HPDE6-E6E7 (cell line): ENCODE measurements around the gene CCDC183.
A peak's percentile ranks its signal among the peaks of the same experiment; 100 is the strongest.
"Not testable (repeated sequence)": the region's sequence is repeated elsewhere in the genome, so short reads cannot be mapped to it uniquely, and the experiment has no call there.

Experiments used
- DNase-seq: peaks from one replicate; pipeline ENCODE4 v3.0.0; 2011; ENCODE audit warnings: missing footprints; ENCODE audit errors: extremely low spot score

The CCDC183 gene

DNA sequence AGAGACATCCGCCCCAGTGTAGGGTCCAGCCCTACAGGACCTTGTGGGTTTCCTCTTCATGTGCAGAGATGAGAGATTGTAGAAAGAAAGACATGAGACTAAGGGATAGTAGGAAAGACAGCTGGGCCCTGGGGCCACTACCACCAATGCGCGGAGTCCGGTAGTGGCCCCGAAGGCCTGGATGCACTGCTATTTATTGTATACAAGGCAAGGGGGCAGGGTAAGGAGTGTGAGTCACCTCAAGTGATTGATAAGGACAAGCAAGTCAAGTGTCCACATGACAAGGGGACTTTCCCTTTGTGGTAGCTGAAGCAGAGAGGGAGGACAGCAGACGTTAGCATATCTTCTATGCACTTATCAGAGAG, 11.2 kb upstream of the CCDC183 start:
- no peak for DNase-seq

DNA sequence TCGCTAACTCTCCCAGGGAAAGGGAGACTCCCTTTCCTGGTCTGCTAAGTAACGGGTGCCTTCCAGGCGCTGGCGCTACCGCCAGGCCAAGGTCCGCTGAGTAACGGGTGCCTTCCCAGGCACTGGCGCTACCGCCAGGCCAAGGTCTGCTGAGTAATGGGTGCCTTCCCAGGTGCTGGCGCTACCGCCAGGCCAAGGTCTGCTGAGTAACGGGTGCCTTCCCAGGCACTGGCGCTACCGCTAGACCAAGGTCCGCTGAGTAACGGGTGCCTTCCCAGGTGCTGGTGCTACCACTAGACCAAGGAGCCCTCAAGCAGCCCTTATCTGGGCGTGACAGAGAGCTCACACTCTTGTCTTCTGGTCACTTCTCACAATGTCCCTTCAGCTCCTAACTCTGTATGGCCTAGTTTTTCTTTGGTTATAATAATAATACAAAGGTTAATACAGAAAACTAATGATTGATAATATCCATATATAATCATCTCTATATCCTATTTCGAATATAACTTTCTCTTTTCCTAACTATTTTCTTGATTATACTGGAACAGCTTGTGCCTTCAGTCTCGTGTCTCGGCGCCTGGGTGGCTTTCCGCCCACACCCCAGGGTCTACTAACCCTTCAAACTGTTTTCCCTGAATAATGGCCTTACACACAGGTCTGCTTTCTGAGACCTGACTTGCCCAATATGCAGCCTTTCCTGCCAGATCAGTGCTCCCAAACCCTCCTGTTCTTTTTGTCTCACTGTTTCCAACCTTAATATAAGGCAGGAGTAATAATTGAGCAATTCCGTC, 10.4 kb upstream of the CCDC183 start:
- DNase-seq, result not testable (repeated sequence)

DNA sequence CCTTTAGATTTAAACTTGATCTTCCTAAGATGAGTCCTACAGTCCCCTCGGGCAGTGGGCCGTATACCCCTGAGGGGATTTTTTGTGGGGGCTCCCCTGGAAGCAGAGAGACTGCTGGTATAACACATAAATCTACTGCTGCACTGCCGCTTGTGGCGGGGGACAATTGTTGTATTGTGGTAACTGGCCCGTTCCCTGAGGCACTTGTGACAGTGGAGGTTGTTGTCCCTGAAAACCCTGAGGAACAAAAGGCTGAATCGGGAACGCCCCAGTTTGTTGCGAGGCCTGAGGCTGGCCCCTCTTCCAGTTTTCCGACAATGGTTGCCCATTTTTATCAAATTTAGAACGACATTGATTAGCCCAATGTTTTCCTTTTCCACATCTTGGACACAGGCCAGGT, 9.7 kb upstream of the CCDC183 start:
- DNase-seq, result no peak

DNA sequence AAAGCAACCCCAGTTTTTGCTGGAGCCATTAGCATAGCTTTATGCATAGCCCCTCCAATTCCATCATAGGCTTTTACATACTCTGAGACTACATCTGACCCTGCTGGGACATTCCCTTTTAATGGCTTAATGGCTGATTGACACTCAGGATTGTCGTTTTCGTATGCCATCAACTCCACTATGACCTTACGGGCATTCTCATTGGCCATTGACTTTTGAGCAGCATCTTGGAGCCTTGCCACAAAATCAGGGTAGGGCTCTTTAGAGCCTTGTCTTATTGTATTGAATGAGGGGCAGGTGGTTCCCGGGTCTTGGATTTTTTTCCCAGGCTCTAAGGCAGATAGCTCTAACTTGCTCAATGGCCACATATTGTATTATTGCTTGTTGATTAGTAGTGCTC, 9.2 kb upstream of the CCDC183 start:
- not testable (repeated sequence) for DNase-seq

DNA sequence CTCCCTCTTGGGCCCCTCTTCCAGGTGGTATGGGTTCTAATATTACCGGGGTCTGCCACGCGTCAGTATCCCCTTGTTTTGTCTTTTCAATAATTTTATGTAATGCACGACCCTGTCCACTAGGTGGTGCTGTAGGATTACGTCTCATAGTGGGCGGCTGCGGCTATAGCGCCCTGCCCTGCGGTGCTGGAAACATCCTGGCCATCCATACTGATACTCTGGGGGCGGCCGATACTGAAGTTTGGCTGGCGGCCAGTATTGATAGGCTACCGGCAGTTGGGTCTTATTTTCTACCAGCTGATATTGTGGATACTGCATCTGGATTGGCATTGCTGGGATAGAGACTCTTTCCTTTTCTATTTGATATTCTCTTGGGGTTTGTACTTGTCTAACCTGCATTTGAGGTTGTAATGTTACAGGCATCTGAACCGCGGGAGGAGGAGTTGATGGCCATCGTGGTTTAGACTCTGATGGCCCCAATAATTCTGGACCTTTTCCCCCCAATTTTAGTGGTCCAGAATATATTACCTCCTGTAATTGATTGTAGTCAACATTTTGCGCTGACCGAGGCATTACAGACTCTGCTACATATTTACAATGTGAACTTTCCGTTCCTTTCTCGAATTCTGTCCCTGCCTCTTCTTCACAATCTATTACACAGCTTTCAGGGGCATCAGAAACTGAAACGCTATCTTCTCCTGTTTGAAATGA, 8.3 kb upstream of the CCDC183 start:
- DNase-seq, result no peak

DNA sequence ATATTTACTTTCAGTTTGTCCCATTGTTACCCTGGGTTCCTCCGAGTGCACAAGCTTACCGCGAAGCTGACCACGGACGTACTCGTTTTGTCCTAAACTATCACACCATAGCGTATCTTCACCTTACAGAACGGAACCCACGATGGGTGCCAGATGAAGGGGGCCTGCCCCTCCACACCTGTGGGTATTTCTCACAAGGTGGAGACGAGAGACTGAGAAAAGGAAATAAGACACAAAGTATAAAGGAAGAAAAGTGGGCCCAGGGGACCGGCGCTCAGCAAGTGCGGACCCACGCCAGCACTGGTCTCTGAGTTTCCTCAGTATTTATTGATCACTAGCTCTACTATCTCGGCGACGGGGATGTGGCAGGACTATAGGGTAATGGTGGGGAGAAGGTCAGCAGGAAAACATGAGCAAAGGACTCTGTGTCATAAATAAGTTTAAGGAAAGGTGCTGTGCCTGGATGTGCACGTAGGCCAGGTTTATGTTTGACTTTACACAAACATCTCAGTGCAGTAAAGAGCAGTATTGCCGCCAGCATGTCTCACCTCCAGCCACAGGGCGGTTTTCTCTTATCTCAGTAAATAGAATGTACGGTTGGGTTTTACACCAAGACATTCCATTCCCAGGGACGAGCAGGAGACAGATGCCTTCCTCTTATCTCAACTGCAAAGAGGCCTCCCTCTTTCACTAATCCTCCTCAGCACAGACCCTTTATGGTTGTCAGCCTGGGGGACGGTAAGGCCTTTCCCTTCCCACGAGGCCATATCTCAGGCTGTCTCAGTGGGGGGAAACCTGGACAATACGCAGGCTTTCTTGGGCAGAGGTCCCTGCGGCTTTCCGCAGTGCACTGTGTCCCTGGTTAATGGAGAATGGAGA, 7.3 kb upstream of the CCDC183 start:
- DNase-seq, result not testable (repeated sequence)

DNA sequence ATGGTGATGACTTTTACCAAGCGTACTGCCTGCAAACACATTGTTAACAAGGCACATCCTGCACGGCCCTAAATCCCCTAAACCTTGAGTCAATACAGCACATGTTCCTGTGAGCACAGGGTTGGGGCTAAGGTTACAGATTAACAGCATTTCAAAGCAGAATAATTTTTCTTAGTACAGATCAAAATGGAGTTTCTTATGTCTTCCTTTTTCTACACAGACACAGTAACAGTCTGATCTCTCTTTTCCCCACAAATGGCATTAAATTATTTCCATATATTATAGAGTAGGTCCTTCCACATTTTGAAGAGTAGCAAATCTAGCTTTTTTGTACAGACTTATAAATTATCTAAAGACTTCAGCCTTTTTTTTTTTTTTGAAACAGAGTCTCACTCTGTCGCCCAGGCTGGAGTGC, 6.6 kb upstream of the CCDC183 start:
- no peak for DNase-seq

DNA sequence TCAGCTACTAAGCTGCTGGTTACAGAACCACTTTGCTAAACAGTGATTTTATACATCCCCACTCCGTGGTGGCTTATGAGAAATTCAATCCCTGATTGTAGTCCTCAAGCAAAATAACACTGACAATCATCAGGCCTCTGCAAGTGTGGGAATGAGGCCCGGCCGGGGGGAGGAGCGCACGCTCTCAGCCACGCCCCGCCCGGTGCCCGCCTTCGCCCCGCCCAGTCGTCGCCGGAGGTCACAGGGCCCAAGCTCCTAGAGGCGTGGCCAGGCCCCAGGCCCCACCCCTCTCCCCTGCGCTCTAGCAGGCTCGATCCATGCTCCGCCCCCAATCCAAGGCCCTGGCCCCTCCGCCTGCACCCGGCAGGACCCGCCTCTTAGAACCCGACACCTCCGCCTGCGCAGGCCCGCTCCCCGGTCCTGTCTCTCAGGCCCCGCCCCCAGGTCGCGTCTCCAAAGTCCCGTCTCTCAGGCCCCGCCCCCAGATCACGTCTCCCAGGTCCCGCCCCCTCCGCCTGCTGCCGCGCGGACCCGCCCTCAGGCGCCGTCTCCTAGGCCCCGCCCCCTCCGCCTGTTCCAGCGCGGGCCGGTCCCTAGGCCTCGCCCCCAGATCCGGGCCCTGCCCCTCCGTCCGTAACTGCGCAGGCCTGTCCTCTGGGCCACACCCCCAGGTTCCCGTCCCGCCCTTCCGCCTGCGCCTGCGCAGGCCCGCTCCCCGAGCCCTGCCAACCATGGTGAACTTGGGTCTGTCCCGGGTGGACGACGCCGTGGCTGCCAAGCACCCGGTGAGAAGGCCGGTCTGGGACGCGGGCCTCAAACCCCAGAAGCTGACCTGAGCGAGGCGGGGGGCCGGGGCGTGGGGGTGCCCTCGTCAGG, 5.3 kb upstream of the CCDC183 start, which contains the start of gene TMEM141:
Gene TMEM141, plus strand, starts transcription at position 705 of the 876 bp plus-strand sequence. Its CDS starts 27 bp downstream, at position 732.
- DNase-seq, result peak; percentile 92

DNA sequence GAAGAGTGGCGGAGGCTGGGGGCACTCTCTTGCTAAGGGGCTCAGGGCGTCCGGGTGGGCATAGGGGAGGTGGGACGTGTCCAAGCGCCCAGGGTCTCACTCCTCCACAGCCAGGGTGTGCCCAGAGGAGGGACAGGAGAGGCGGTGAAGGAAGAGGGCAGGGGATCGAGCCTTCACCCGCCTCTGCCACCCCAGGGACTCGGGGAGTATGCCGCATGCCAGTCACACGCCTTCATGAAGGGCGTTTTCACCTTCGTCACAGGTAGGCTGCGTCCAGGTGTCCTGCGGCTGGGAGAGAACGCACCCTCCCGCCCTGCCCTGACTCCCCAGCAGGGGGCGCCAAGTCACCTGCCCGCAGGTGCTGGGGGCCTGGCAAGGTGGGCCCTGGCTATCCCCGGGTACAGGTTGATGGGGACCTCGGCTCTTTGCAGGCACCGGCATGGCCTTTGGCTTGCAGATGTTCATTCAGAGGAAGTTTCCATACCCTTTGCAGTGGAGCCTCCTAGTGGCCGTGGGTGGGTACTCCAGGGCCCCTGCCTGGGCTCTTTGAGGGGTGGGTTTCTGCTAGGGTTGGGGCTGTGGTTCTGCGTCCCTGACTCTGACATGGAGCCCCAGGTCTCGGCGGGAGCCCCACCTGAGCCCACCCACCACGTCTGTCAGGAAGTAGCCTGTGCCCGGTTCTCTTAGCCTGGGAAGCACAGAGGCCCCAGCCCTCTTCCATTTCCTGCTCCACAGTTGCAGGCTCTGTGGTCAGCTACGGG, 4.4 kb upstream of the CCDC183 start:
- DNase-seq, result peak; percentile 81

DNA sequence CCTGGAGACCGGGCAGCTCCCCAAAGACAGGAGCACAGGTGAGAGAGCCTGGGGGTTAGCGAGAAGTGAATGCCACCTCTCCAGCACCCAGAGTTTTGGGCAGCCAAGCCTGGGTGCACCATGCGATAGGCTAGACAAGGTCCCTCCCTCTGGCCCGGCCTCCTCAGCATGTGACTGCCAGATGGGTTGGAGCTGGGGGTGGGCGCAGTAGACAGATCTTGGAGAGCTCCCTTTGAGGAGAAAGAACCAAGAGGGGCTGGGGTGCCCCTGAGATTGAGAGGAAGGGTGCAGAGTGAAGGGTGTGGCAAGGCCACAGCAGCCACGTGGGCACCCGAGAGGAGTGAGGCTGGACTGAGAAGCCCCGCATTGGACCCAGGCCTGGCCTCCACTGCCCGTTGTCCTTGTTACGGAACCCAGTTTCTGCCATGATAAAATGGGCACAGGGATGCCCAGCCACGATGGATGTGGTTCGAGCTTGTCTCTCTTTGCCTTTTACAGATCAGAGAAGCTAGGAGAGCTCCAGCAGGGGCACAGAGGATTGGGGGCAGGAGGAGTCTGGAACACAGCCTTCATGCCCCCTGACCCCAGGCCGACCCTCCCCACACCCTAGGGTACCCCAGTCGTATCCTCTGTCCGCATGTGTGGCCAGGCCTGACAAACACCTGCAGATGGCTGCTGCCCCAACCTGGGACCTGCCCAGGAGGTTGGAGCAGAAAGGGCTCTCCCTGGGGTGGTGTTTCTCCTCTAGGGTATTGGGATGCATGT, 3.6 kb upstream of the CCDC183 start:
- DNase-seq, result no peak

DNA sequence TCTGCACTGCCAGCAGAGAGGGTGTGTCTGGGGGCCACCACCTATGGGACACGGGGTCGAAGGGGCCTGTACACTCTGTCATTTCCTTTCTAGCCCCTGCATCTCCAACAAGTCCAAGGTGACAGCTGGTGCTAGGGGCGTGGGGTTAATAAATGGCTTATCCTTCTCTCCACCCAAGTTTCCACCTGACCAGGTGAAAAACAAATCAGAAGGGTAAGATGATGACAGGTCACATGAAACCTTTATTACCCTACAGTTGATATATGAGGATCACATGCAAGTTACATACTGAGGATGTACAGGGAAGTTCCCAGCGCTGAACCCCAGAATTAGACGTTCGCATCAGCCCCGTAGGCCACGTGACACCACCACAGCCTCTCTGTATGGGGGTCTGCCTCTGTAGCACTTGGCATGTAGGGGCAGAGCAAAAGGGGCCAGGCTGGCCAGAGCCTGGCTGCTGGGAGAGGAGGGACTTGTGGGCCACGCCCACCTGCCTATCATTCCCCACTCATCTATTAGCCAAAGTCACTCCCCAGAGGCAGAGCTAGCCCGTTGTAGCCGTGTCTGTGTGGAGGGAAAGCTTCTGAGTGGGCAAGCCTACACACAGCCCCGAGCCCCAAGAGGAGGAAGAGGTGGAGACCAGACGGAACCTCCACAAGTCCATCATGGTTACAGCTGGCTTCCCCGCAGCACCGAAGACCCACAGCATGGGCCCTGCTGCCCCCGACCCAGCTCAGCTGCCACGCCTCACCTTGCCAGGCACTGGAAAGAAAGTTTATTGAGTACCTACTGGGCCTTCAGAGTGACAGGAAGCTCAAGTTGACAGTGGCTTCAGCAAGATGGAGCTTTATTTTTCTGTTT, 2.8 kb upstream of the CCDC183 start:
- no peak for DNase-seq

DNA sequence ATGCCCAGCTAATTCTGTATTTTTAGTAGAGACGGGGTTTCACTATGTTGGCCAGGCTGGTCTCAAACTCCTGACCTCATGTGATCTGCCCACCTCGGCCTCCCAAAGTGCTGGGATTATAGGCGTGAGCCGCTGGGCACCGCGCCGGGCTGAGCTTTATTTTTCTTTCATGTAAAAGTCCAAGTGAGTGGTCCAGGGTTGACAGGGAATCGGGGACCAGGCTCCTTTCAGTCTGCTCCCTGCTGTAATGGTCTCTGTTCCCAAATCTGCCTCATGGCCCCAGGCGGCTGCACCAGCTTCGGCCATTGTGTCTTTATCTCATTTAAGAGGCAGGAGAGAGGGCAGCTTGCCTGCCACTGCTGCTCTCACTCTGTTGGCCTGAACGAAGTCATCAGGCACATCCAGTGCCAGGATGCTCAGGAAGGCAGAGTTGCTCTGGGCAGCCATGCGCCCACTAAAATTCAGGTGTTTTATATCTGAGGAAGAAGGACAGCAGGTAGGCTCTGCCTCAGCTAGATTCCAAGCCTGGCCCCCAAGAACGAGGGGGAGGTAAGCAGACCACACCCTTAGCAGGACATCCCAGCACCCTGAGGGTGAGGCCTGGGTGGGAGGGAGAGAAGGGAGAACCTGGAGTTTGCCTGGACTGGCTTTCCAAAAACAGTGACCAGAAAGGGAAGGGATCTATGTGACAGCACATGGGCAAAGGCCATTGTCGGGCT, 1.7 kb upstream of the CCDC183 start:
- DNase-seq, result no peak

DNA sequence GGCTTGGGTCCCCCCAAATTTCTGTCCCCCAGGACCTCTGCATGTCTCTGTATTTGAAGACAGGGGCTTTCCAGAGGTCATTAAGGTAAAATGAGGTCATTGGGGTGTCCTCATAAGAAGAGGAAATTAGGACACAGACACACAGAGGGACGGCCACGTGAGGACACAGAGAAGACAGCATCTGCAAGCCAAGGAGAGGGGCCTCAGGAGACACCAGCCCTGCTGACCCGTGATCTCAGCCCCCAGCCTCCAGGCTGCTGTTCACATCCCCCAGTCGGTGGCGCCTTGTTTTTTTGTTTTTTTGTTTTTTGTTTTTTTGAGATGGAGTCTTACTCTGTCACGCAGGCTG, 1.2 kb upstream of the CCDC183 start:
- DNase-seq, result no peak

DNA sequence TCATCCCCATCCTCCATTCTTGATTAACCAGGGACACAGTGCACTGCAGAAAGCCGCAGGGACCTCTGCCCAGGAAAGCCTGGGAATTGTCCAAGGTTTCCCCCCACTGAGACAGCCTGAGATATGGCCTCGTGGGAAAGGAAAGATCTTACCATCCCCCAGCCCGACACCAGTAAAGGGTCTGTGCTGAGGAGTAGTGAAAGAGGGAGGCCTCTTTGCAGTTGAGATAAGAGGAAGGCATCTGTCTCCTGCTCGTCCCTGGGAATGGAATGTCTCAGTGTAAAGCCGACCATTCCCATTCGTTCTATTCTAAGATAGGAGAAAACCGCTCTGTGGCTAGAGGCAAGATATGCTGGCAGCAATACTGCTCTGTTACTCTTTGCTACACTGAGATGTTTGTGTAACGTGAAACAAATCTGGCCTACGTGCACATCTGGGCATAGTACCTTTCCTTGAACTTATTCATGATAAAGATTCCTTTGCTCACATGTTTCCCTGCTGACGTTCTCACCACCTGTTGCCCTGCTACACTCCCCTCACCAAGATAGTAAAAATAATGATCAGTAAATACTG, 723 bp downstream of the CCDC183 start:
- not testable (repeated sequence) for DNase-seq

DNA sequence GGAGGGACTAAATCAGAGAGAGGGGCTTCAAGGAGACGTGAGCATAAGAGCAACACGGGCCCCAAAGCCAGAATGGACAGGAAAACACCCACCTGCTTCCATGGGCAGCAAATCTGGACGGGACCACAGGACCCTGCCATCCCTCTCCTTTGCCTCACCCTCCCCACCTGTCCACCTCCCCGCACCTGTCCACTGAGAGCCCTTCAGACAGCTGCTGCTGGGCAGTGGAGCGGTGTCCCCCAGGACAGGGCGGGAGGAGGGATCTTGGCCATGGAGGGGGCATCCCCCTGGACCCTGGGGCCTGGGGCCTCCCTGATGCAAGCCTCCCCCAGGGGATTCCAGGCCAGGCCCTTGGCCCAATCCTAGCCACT, 2.6 kb downstream of the CCDC183 start:
- no peak for DNase-seq

DNA sequence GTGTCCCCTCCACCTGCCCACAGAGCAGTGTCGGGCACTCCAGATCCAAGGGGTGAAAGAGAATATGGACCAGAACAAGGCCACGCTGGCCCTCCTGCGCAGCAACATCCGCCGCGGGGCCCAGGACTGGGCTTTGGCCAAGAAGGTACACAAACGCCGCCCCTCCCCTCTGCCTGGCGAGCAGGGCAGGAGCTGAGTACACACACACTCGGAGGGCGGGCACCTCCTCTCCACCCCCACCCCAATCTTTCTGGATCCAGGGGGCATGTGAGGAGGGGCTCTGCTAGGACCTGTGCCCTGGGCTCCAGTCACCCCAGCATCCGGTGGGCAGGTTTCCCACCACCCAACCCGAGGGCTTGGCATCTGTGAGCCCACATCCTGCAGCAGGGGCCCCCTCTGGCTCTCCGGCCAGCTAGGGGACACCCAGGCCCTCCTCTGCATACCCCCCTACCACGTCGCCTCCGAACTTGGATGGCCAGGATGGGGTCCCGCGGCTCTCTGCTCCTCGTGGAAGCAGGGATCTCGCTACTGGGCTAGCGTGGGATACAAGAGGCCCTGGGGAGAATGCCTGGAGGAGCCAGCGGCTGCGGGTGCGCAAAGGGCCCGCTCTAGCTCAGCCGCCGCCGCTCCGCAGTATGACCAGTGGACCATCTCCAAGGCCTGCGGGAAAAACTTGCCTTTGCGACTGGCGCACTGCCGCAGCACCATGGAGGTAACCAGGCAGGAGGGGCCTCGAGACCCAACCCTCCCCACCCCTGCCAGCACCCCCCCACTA, 3.1 kb downstream of the CCDC183 start:
- no peak for DNase-seq
